ENCODE measurements around the gene AFF4. TPM values are rescaled to one million over a fixed set of nuclear protein-coding genes. Genes with fewer than 3 reads are reported as not detected.
A peak's percentile ranks its signal among the peaks of the same experiment; 100 is the strongest.
"Not testable (repeated sequence)": the region's sequence is repeated elsewhere in the genome, so short reads cannot be mapped to it uniquely, and the experiment has no call there.

AFF4 gene
- total RNA-seq, 2 experiments from 2014 or later = 19.4 to 19.9 TPM

DNA sequence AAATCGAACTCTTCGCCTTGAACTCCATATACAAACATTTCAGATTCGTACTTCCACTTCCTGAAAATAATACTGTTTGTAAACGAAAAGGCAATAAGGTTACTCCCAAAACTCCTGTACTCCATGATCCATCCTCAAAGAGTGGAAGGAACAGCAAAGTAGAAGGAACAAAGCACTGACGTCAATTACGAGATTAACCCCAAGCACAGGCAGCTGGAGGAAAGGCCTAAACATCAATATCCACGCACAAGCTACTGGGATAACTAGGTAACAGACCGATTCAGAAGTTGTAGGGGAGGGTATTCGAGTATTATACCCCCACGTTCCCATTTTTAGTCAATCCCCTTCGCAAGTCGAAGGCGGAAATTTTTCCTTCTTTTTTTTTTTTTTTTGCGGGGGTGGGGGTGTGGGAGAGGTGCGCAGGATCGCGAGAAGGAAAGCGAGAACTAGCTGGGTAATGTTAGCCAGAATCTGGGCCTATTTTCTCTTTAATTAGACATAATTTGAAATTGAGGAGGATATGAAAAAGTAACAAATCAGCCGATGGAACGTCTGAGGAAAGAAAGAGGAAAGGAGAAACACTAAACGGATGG, 909 bp downstream of the AFF4 start:
- Mint-ChIP-seq H3K27me3 (no peaks in the 10 kb centered on the region), H3K4me3 (peak overlapping the region; percentile 95), H3K27ac (peak overlapping the region; percentile 99), H3K4me1 (ENCODE audit: low read depth) (peaks cover 31% of the 10 kb centered on the region), H3K9me3 (no peaks in the 10 kb centered on the region), H3K36me3 (ENCODE audit: low read depth) (peaks cover 16% of the 10 kb centered on the region)
- POLR2A ChIA-PET = interaction anchor here (1.1 to 3.2 kb wide), 4 partner anchors 8 to 96 kb away, joined by 3 to 23 read pairs (median 4); partner anchors contain the start of genes GDF9, HSPA4 and UQCRQ
- TF ChIP-seq, protein P1, sequence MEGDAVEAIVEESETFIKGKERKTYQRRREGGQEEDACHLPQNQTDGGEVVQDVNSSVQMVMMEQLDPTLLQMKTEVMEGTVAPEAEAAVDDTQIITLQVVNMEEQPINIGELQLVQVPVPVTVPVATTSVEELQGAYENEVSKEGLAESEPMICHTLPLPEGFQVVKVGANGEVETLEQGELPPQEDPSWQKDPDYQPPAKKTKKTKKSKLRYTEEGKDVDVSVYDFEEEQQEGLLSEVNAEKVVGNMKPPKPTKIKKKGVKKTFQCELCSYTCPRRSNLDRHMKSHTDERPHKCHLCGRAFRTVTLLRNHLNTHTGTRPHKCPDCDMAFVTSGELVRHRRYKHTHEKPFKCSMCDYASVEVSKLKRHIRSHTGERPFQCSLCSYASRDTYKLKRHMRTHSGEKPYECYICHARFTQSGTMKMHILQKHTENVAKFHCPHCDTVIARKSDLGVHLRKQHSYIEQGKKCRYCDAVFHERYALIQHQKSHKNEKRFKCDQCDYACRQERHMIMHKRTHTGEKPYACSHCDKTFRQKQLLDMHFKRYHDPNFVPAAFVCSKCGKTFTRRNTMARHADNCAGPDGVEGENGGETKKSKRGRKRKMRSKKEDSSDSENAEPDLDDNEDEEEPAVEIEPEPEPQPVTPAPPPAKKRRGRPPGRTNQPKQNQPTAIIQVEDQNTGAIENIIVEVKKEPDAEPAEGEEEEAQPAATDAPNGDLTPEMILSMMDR (IDR thresholded peaks at IDR 0.05) = no peak
- DNase-seq (peak; percentile 46), ATAC-seq (no peak)
- intact Hi-C loops (cut with micrococcal nuclease) = no loop called here
- CTCF ChIA-PET = interaction anchor here (1.0 to 1.3 kb wide), 2 partner anchors 74 to 141 kb away, joined by 3 to 4 read pairs; no protein-coding TSS in a partner anchor

DNA sequence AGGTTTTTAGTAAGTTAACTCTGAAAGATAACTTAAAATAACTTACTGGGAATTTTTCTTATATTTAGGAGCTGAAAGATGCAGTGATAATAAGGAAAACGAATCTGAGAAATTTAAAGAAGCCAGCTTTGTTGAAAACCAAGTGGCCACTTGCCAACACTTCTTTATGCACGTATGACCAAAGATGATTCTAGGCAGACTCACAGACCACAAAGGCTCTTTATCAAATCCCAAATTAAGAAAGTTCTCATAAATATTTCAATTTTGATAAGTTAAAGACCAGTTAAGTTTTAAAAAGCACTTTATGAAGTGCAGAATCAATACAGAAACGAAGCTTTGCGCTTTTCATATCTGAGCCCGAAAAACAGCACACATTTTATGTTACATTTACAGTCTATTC, 1.5 kb downstream of the AFF4 start:
- DNase-seq = no peak
- no peak for ATAC-seq
- H3K27me3 Mint-ChIP-seq = no peaks in the 10 kb centered on the region
- intact Hi-C loops (cut with micrococcal nuclease) = no loop called here
- peaks cover 16% of the 10 kb centered on the region for H3K36me3 Mint-ChIP-seq (ENCODE audit: low read depth)
- CTCF ChIA-PET = interaction anchor here (0.6 to 1.3 kb wide), 3 partner anchors 59 to 140 kb away, joined by 3 to 4 read pairs (median 3); no protein-coding TSS in a partner anchor
- peaks cover 31% of the 10 kb centered on the region for H3K4me1 Mint-ChIP-seq (ENCODE audit: low read depth)
- POLR2A ChIA-PET = interaction anchor here (0.6 to 3.2 kb wide), 4 partner anchors 10 to 95 kb away, joined by 3 to 23 read pairs (median 4); partner anchors contain the start of gene HSPA4
- H3K9me3 Mint-ChIP-seq = no peaks in the 10 kb centered on the region
- TF ChIP-seq, protein P1 (IDR thresholded peaks at IDR 0.05) = no peak
- H3K27ac Mint-ChIP-seq = peak overlapping the region; percentile 99
- peak overlapping the region; percentile 95 for H3K4me3 Mint-ChIP-seq

DNA sequence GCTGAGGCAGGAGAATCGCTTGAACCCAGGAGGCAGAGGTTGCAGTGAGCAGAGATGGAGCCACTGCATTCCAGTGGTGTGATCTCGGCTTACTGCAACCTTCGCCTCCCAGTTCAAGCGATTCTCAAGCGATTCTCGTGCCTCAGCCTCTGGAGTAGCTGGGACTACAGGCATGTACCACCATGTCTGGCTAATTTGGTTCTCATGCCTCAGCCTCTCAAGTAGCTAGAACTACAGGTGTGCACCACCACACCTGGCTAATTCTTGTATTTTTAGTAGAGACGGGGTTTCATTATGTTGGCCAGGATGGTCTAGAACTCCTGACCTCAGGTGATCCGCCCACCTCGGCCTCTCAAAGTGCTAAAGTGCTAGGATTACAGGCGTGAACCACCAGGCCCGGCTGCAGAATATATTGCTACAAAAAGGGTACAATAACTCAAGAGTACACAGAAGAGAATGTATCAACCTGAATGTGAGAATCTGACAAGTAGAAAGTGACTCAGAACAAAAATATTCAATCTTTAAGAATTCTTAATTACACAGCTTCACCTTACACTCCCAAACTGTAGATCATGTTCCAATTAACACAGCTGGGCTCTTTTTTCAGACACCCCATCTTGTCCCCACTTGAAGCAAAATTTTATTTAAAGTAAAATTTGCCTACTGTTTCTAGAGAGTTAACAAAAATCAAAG, 2.2 kb downstream of the AFF4 start:
- ATAC-seq; intact Hi-C loops (cut with micrococcal nuclease); H3K27ac Mint-ChIP-seq; H3K27me3 Mint-ChIP-seq; H3K9me3 Mint-ChIP-seq: not testable (repeated sequence)
- peaks cover 16% of the 10 kb centered on the region for H3K36me3 Mint-ChIP-seq (ENCODE audit: low read depth)
- DNase-seq = peak; percentile 8
- ChIA-PET POLR2A (interaction anchor here (0.6 to 3.2 kb wide), 5 partner anchors 9 to 651 kb away, joined by 3 to 23 read pairs (median 3); partner anchors contain the start of gene HSPA4), CTCF (interaction anchor here (0.6 to 1.7 kb wide), 2 partner anchors 60 to 95 kb away, joined by 3 read pairs; no protein-coding TSS in a partner anchor)
- peak overlapping the region; percentile 95 for H3K4me3 Mint-ChIP-seq
- peaks cover 31% of the 10 kb centered on the region for H3K4me1 Mint-ChIP-seq (ENCODE audit: low read depth)

DNA sequence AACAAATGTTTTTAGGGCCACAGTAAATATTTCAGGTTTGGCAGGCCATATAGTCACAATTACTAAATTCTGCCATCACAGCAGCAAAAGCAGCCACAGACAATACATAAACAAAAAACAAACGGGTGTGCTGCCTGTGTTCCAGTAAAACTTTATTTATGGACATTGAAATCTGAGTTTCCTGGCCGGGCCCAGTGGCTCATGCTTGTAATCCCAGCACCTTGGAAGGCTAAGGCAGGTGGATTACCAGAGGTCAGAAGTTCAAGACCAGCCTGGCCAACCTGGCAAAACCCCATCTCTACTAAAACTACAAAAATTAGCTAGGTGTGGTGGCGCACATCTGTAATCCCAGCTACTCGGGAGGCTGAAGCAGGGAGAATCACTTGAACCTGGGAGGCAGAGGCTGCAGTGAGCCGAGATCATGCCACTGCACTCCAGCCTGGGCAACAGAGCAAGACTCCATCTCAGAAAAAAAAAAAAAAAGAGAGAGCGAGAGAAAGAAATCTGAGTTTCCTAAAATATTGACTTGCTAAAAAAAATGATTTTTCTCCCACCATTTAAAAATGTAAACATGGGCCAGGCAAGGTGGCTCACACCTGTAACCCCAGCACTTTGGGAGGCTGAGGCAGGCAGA, 7.2 kb downstream of the AFF4 start:
- Mint-ChIP-seq H3K4me1 (ENCODE audit: low read depth) (peaks cover 49% of the 10 kb centered on the region), H3K36me3 (ENCODE audit: low read depth) (peaks cover 29% of the 10 kb centered on the region)
- CTCF ChIA-PET; H3K27ac Mint-ChIP-seq; H3K4me3 Mint-ChIP-seq; POLR2A ChIA-PET; ATAC-seq; H3K27me3 Mint-ChIP-seq; DNase-seq; H3K9me3 Mint-ChIP-seq; intact Hi-C loops (cut with micrococcal nuclease): not testable (repeated sequence)

DNA sequence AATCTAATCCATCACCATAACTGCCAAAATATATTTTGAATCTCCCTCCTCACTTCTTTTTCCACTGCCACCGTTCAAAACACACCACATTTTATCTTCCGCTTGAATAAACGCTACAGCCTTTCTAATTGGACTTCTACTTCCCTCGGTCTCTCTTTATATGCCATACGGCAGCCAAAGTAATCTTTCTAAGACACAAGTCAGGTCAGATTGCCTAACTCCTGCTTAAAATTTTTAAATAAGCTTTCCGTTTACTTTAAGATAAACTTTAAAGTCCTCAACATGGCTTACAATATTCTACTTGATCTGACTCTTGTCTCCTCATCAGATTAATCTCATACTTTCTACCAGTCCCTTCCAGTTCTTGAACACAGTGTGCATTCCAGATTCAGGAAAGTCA, 9.7 kb downstream of the AFF4 start:
- Mint-ChIP-seq H3K9me3 (no peaks in the 10 kb centered on the region), H3K36me3 (ENCODE audit: low read depth) (peaks cover 26% of the 10 kb centered on the region), H3K27ac (peak overlapping the region; percentile 18), H3K4me3 (no peak overlapping the region), H3K4me1 (ENCODE audit: low read depth) (peaks cover 38% of the 10 kb centered on the region), H3K27me3 (no peaks in the 10 kb centered on the region)
- TF ChIP-seq, protein P1 (IDR thresholded peaks at IDR 0.05) = no peak
- POLR2A ChIA-PET = interaction anchor here (1.5 kb wide), 1 partner anchor 10 kb away, joined by 5 read pairs; the partner anchor contains the start of gene AFF4
- no peak for DNase-seq
- no peak for ATAC-seq
- CTCF ChIA-PET = interaction anchor here (0.8 kb wide), 1 partner anchor 10 kb away, joined by 3 read pairs; no protein-coding TSS in a partner anchor
- intact Hi-C loops (cut with micrococcal nuclease) = no loop called here

Data from activated CD8-positive, alpha-beta T cell treated with anti-CD3 and anti-CD28 coated beads for 36 hours (primary cell).